ENCODE results near the gene CNGA3.

The CNGA3 gene

GRCh38 chr2:98327776-98328175, 18.5 kb upstream of the CNGA3 start:
- in situ Hi-C loops (cut with MboI; ENCODE audit: low sequenced_read_pairs): no loop called here

GRCh38 chr2:98329549-98329948, 16.7 kb upstream of the CNGA3 start:
- in situ Hi-C loops (cut with MboI; ENCODE audit: low sequenced_read_pairs): no loop called here

- in situ Hi-C loops (cut with MboI; ENCODE audit: low sequenced_read_pairs): no loop called here
Measured at GRCh38 chr2:98332989-98333388, 13.3 kb upstream of the CNGA3 start.

- in situ Hi-C loops (cut with MboI; ENCODE audit: low sequenced_read_pairs): no loop called here
Measured at GRCh38 chr2:98333922-98334321, 12.3 kb upstream of the CNGA3 start.

GRCh38 chr2:98334439-98335078, 11.7 kb upstream of the CNGA3 start:
- in situ Hi-C loops (cut with MboI; ENCODE audit: low sequenced_read_pairs): no loop called here

- in situ Hi-C loops (cut with MboI; ENCODE audit: low sequenced_read_pairs): no loop called here
Measured at GRCh38 chr2:98335271-98335670, 11.0 kb upstream of the CNGA3 start.

GRCh38 chr2:98341241-98341640, 5.0 kb upstream of the CNGA3 start:
- in situ Hi-C loops (cut with MboI; ENCODE audit: low sequenced_read_pairs): no loop called here

GRCh38 chr2:98343285-98343684, 3.0 kb upstream of the CNGA3 start:
- in situ Hi-C loops (cut with MboI; ENCODE audit: low sequenced_read_pairs): no loop called here

- in situ Hi-C loops (cut with MboI; ENCODE audit: low sequenced_read_pairs): no loop called here
Measured at GRCh38 chr2:98347298-98348065, 1.2 kb downstream of the CNGA3 start.

- in situ Hi-C loops (cut with MboI; ENCODE audit: low sequenced_read_pairs): no loop called here
Measured at GRCh38 chr2:98348066-98348561, 1.9 kb downstream of the CNGA3 start.

- in situ Hi-C loops (cut with MboI; ENCODE audit: low sequenced_read_pairs): no loop called here
Measured at GRCh38 chr2:98350411-98350810, 4.2 kb downstream of the CNGA3 start.

GRCh38 chr2:98355881-98356280, 9.6 kb downstream of the CNGA3 start:
- in situ Hi-C loops (cut with MboI; ENCODE audit: low sequenced_read_pairs): no loop called here

- in situ Hi-C loops (cut with MboI; ENCODE audit: low sequenced_read_pairs): no loop called here
Measured at GRCh38 chr2:98356729-98357128, 10.5 kb downstream of the CNGA3 start.

GRCh38 chr2:98357849-98358248, 11.6 kb downstream of the CNGA3 start:
- in situ Hi-C loops (cut with MboI; ENCODE audit: low sequenced_read_pairs): no loop called here

GRCh38 chr2:98359986-98360385, 13.7 kb downstream of the CNGA3 start:
- in situ Hi-C loops (cut with MboI; ENCODE audit: low sequenced_read_pairs): no loop called here

- in situ Hi-C loops (cut with MboI; ENCODE audit: low sequenced_read_pairs): no loop called here
Measured at GRCh38 chr2:98367721-98368120, 21.5 kb downstream of the CNGA3 start.

- in situ Hi-C loops (cut with MboI; ENCODE audit: low sequenced_read_pairs): no loop called here
Measured at GRCh38 chr2:98369710-98370239, 23.5 kb downstream of the CNGA3 start.

- in situ Hi-C loops (cut with MboI; ENCODE audit: low sequenced_read_pairs): no loop called here
Measured at GRCh38 chr2:98372121-98372520, 25.9 kb downstream of the CNGA3 start.

- in situ Hi-C loops (cut with MboI; ENCODE audit: low sequenced_read_pairs): no loop called here
Measured at GRCh38 chr2:98372579-98372978, 26.3 kb downstream of the CNGA3 start.

- in situ Hi-C loops (cut with MboI; ENCODE audit: low sequenced_read_pairs): no loop called here
Measured at GRCh38 chr2:98374286-98374685, 28.0 kb downstream of the CNGA3 start.

GRCh38 chr2:98374958-98375570, 28.8 kb downstream of the CNGA3 start:
- in situ Hi-C loops (cut with MboI; ENCODE audit: low sequenced_read_pairs): loop anchor here (25.0 kb wide), 2 partner anchors 563 to 663 kb away; partner anchors contain the start of gene ZAP70
